Measurements from ENCODE around the gene C1orf56. TPM values are rescaled to one million over a fixed set of nuclear protein-coding genes. Genes with fewer than 3 reads are reported as not detected.

The C1orf56 gene
- total RNA-seq, 8 experiments from 2014 or later, result 3.9 to 10.3 (median 7.8) TPM

DNA sequence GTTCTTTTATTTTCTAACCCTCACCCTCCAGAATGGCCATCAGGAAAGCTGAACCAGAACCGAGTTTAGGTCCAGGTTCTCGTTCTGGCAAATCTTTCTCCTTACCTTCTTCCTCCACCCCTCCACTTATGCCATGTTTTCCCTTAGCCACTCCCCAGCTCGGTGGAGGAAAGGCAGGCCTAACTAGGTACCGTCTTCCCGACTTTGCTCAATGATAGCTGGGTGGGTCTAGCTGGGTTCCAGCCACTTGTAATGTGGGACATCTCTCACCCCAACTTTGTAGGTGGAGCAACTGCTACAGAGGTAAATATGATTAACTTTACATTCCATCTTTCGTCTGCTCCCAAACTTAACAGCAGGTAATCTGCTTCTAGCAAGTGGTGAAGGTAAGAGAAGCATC, 10.5 kb upstream of the C1orf56 start:
- 47 to 100% (median 77%) methylated on average over 1 to 6 of the region's 6 CpGs; no CpG with 5 or more reads in 2 of the 10 experiments for WGBS, 10 experiments
- in situ Hi-C loops (cut with MboI; ENCODE audit: low pct_unique_long_range_greater_than_20kb in 2 of 9, low sequenced_read_pairs in 9 of 9, unreplicated experiment in 9 of 9), result no loop called here
- Histone ChIP-seq H3K4me3 (no peak overlapping the region), H3K27ac (no peak overlapping the region), H3K4me1 (replicated peaks in 1 of 2) (no peaks in the 10 kb centered on the region)
- ATAC-seq (replicated peaks in 6 of 8), result no peak

GRCh38 chr1:151039521-151039920, 8.0 kb upstream of the C1orf56 start:
- in situ Hi-C loops (cut with MboI; ENCODE audit: low pct_unique_long_range_greater_than_20kb in 2 of 9, low sequenced_read_pairs in 9 of 9, unreplicated experiment in 9 of 9), result no loop called here
- Histone ChIP-seq H3K27ac (no peak overlapping the region), H3K4me1 (replicated peaks in 1 of 2) (no peaks in the 10 kb centered on the region), H3K4me3 (no peak overlapping the region)
- no peak for ATAC-seq (replicated peaks in 6 of 8)
- 43 to 100% (median 79%) methylated on average over 1 to 3 of the region's 3 CpGs; no CpG with 5 or more reads in 2 of the 10 experiments for WGBS, 10 experiments

- WGBS, 10 experiments, result 57 to 100% (median 100%) methylated on average over 1 of the region's 1 CpG; no CpG with 5 or more reads in 3 of the 10 experiments
- H3K4me1 ChIP-seq (replicated peaks in 1 of 2), result peaks cover 2 to 4% of the 10 kb centered on the region in 2 donors
- no peak overlapping the region for H3K4me3 ChIP-seq
- in situ Hi-C loops (cut with MboI; ENCODE audit: low pct_unique_long_range_greater_than_20kb in 2 of 9, low sequenced_read_pairs in 9 of 9, unreplicated experiment in 9 of 9), result no loop called here
- no peak for ATAC-seq (replicated peaks in 6 of 8)
- no peak overlapping the region for H3K27ac ChIP-seq
Measured at GRCh38 chr1:151043163-151043562, 4.4 kb upstream of the C1orf56 start.

- Histone ChIP-seq H3K4me3 (peak overlapping the region; percentile 58 to 82 (median 75)), H3K27ac (peak overlapping the region; percentile 96), H3K4me1 (replicated peaks in 1 of 2) (peaks cover 21 to 24% of the 10 kb centered on the region in 2 donors)
- 0 to 8% (median 0%) methylated on average over 1 to 20 of the region's 48 CpGs; no CpG with 5 or more reads in 3 of the 10 experiments for WGBS, 10 experiments
- in situ Hi-C loops (cut with MboI; ENCODE audit: low pct_unique_long_range_greater_than_20kb in 2 of 9, low sequenced_read_pairs in 9 of 9, unreplicated experiment in 9 of 9), result no loop called here
- ATAC-seq (replicated peaks in 6 of 8), result peak; percentile 71 to 83 (median 78)
Measured at GRCh38 chr1:151047925-151048644, 534 bp downstream of the C1orf56 start.

DNA sequence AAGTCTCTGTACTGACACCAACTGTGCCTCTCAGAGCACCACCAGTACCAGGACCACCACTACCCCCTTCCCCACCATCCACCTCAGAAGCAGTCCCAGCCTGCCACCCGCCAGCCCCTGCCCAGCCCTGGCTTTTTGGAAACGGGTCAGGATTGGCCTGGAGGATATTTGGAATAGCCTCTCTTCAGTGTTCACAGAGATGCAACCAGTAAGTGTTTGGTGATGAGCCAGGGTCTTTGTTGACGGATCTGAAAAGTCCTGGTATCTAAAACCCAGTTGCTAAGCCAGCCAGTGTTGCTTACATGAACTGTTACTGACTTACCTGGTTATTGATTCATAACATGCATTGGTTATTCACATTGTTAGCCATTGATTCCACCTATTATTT, 1.1 kb downstream of the C1orf56 start:
- peak overlapping the region; percentile 58 to 82 (median 75) for H3K4me3 ChIP-seq
- H3K27ac ChIP-seq, result peak overlapping the region; percentile 96
- WGBS, 10 experiments, result 0 to 100% (median 49%) methylated on average over 1 to 3 of the region's 3 CpGs; no CpG with 5 or more reads in 2 of the 10 experiments
- no peak for ATAC-seq (replicated peaks in 6 of 8)
- in situ Hi-C loops (cut with MboI; ENCODE audit: low pct_unique_long_range_greater_than_20kb in 2 of 9, low sequenced_read_pairs in 9 of 9, unreplicated experiment in 9 of 9), result no loop called here
- peaks cover 21 to 24% of the 10 kb centered on the region in 2 donors for H3K4me1 ChIP-seq (replicated peaks in 1 of 2)

- Histone ChIP-seq H3K27ac (no peak overlapping the region), H3K4me1 (replicated peaks in 1 of 2) (peaks cover 21 to 24% of the 10 kb centered on the region in 2 donors), H3K4me3 (peak overlapping the region in 3 of 5 donors; percentile 1 to 78 (median 65))
- no peak for ATAC-seq (replicated peaks in 6 of 8)
- in situ Hi-C loops (cut with MboI; ENCODE audit: low pct_unique_long_range_greater_than_20kb in 2 of 9, low sequenced_read_pairs in 9 of 9, unreplicated experiment in 9 of 9), result no loop called here
- WGBS, 10 experiments, result 78 to 100% (median 100%) methylated on average over 1 to 5 of the region's 5 CpGs; no CpG with 5 or more reads in 5 of the 10 experiments
Measured at GRCh38 chr1:151049458-151049857, 1.9 kb downstream of the C1orf56 start.

DNA sequence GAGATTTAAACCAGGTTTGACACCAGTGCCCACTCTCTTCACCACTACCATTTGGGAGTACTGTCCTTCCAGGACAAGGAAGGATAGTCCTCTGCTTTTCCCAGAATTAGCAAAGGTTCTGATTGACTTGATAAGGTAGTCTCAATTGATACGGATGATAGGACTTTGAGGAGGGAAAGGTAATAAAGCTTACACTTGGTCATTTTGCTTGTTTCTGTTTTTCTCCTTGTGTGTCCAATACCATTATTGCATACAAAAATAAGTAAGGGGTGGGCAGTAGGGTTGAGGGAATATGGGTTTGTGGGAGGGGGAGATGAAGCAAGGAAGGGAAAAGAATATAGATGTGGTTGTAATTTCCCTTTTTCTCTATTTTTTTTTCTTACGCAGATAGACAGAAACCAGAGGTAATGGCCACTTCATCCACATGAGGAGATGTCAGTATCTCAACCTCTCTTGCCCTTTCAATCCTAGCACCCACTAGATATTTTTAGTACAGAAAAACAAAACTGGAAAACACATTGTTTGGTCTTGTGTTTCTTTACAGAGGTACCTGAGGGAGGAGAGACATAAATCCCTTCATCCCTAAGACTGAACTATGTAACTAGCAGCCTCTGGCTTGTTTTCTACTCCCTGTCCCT, 2.6 kb downstream of the C1orf56 start:
- ATAC-seq (replicated peaks in 6 of 8), result no peak
- Histone ChIP-seq H3K27ac (no peak overlapping the region), H3K4me1 (replicated peaks in 1 of 2) (peaks cover 21 to 24% of the 10 kb centered on the region in 2 donors), H3K4me3 (no peak overlapping the region)
- 71 to 100% (median 100%) methylated on average over 1 to 2 of the region's 2 CpGs for WGBS, 10 experiments
- in situ Hi-C loops (cut with MboI; ENCODE audit: low pct_unique_long_range_greater_than_20kb in 2 of 9, low sequenced_read_pairs in 9 of 9, unreplicated experiment in 9 of 9), result loop anchor here in 1 of 9 experiments (25.0 kb wide), 1 partner anchor 112 kb away; the partner anchor contains the start of genes LYSMD1, SCNM1 and TNFAIP8L2

DNA sequence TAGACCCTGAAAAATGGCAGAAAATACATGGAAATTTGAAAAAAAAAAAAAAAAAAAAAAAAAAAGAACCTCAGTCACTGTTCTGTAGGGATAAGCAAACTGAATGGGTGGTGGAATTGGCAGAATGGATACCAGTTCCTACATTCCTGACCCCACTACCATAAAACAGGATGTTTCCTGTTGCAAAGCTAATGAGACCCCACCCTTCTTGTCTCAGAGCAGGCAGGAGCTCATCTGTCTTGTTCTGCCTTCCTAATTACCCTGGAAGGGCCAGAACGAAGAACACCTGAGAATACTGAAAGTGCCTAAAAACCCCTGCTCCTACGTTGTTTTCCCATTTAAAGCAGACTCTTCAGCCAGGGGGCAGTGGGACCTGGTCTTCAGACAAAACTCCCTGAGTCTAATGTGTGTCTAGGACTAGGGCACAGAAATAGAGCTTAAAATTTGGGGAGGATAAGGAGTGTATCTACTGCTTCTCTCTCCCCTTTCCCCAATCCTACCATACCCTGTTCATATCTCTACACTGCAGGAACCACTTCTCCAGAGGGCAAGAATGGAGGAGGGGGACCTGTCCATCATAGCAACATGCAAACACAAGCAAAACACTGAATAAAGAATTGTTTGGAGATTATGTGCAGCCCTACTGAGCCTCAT, 3.9 kb downstream of the C1orf56 start:
- ATAC-seq (replicated peaks in 6 of 8), result no peak
- in situ Hi-C loops (cut with MboI; ENCODE audit: low pct_unique_long_range_greater_than_20kb in 2 of 9, low sequenced_read_pairs in 9 of 9, unreplicated experiment in 9 of 9), result loop anchor here in 1 of 9 experiments (25.0 kb wide), 1 partner anchor 111 kb away; the partner anchor contains the start of genes LYSMD1, SCNM1 and TNFAIP8L2
- 40 to 100% (median 77%) methylated on average over 1 to 2 of the region's 2 CpGs; no CpG with 5 or more reads in 2 of the 10 experiments for WGBS, 10 experiments
- no peak overlapping the region for H3K27ac ChIP-seq
- H3K4me3 ChIP-seq, result no peak overlapping the region
- peaks cover 21 to 24% of the 10 kb centered on the region in 2 donors for H3K4me1 ChIP-seq (replicated peaks in 1 of 2)

DNA sequence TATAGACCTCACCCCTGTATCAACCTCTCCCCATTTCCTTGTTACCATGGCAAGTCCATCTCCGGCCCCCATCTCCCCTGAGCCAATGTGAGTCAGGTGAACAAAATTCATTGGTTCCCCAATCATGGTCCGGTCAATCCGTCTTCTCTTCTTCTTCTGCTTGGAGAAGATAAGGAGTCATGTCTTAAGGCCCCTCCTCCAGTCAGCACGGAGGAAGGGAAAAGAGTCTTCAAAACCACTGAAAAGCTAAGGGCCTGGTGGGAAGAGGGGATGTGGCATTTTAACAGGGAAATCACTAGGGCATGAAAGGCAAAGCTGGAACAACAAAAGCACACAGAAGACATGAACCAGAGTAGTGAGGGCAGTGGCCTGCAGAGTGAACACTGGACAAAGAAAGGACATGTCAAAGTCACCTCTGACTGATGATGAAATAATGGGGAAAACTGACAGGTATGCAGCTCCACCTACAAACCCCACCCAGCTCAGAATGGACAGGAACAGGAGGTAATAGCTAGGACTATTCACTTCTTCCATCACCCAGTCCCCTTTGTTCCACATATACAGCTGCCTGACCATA, 7.5 kb downstream of the C1orf56 start:
- ATAC-seq (replicated peaks in 6 of 8), result no peak
- in situ Hi-C loops (cut with MboI; ENCODE audit: low pct_unique_long_range_greater_than_20kb in 2 of 9, low sequenced_read_pairs in 9 of 9, unreplicated experiment in 9 of 9), result loop anchor here in 1 of 9 experiments (25.0 kb wide), 1 partner anchor 107 kb away; the partner anchor contains the start of genes LYSMD1, SCNM1 and TNFAIP8L2
- Histone ChIP-seq H3K4me3 (no peak overlapping the region), H3K4me1 (replicated peaks in 1 of 2) (peaks cover 14 to 16% of the 10 kb centered on the region in 2 donors), H3K27ac (no peak overlapping the region)
- WGBS, 10 experiments, result 71 to 100% (median 85%) methylated on average over 1 to 4 of the region's 4 CpGs; no CpG with 5 or more reads in 3 of the 10 experiments

- no peak for ATAC-seq (replicated peaks in 6 of 8)
- H3K4me1 ChIP-seq (replicated peaks in 1 of 2), result peaks cover 10 to 12% of the 10 kb centered on the region in 2 donors
- no peak overlapping the region for H3K4me3 ChIP-seq
- in situ Hi-C loops (cut with MboI; ENCODE audit: low pct_unique_long_range_greater_than_20kb in 2 of 9, low sequenced_read_pairs in 9 of 9, unreplicated experiment in 9 of 9), result loop anchor here in 1 of 9 experiments (25.0 kb wide), 1 partner anchor 107 kb away; the partner anchor contains the start of genes LYSMD1, SCNM1 and TNFAIP8L2
- WGBS, 10 experiments, result 100% methylated on average over 1 of the region's 2 CpGs; no CpG with 5 or more reads in 6 of the 10 experiments
- no peak overlapping the region for H3K27ac ChIP-seq
Measured at GRCh38 chr1:151055581-151055980, 8.0 kb downstream of the C1orf56 start.

DNA sequence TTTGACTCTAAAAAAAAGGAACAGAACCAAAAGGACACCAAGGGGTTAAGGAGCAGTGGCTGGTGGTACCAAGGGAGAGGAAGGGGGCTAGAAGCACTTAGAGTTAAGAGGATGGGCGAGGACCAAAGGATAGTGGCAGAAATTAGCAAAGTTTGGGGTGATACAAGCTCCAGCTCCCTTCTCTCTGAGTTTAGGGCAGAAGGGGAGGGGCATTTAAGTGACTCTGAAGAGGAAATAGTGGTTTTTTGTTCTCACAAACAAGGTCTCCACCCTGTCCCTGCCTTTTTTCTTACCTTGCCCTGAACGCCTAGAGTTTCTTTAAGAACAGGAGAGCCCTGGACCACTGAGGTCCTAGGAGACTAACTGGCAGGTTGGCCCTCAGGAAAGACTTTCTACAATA, 8.6 kb downstream of the C1orf56 start:
- Histone ChIP-seq H3K27ac (no peak overlapping the region), H3K4me1 (replicated peaks in 1 of 2) (peaks cover 10 to 12% of the 10 kb centered on the region in 2 donors), H3K4me3 (no peak overlapping the region)
- 0 to 78% (median 53%) methylated on average over 1 to 2 of the region's 2 CpGs; no CpG with 5 or more reads in 2 of the 10 experiments for WGBS, 10 experiments
- no peak for ATAC-seq (replicated peaks in 6 of 8)
- in situ Hi-C loops (cut with MboI; ENCODE audit: low pct_unique_long_range_greater_than_20kb in 2 of 9, low sequenced_read_pairs in 9 of 9, unreplicated experiment in 9 of 9), result loop anchor here in 1 of 9 experiments (25.0 kb wide), 1 partner anchor 106 kb away; the partner anchor contains the start of genes LYSMD1, SCNM1 and TNFAIP8L2

DNA sequence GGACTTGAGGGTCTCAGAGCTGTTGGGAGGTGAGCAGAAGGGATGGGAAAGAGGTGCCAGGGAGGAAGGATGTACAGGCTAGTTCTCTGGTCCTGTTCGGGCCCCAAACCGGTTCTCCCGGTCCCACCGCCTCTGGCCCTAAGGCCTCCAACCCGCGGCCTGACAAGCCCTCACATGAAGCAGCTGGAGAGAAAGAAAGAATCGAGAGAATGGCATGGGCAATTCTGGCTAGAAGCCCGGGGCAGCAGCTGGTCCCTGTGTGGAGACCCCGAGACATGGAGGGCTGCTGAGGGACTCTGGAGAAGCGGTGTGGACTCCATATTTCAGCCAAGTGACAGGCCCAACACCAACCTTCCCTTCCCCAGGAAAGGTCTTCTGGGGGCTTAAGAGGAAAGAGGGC, 11.1 kb downstream of the C1orf56 start:
- Histone ChIP-seq H3K4me1 (replicated peaks in 1 of 2) (peaks cover 23 to 24% of the 10 kb centered on the region in 2 donors), H3K27ac (peak overlapping the region; percentile 90 to 95), H3K4me3 (peak overlapping the region; percentile 86 to 99 (median 94))
- ATAC-seq (replicated peaks in 6 of 8), result peak in 7 of 8 experiments; percentile 1 to 12 (median 4)
- 0 to 7% (median 2%) methylated on average over 2 to 7 of the region's 10 CpGs; no CpG with 5 or more reads in 4 of the 10 experiments for WGBS, 10 experiments
- in situ Hi-C loops (cut with MboI; ENCODE audit: low pct_unique_long_range_greater_than_20kb in 2 of 9, low sequenced_read_pairs in 9 of 9, unreplicated experiment in 9 of 9), result loop anchor here in 1 of 9 experiments (25.0 kb wide), 1 partner anchor 104 kb away; the partner anchor contains the start of genes LYSMD1, SCNM1 and TNFAIP8L2

Data from motor neuron (in vitro differentiated cells).